ENCODE data around the gene MYD88.

DNA sequence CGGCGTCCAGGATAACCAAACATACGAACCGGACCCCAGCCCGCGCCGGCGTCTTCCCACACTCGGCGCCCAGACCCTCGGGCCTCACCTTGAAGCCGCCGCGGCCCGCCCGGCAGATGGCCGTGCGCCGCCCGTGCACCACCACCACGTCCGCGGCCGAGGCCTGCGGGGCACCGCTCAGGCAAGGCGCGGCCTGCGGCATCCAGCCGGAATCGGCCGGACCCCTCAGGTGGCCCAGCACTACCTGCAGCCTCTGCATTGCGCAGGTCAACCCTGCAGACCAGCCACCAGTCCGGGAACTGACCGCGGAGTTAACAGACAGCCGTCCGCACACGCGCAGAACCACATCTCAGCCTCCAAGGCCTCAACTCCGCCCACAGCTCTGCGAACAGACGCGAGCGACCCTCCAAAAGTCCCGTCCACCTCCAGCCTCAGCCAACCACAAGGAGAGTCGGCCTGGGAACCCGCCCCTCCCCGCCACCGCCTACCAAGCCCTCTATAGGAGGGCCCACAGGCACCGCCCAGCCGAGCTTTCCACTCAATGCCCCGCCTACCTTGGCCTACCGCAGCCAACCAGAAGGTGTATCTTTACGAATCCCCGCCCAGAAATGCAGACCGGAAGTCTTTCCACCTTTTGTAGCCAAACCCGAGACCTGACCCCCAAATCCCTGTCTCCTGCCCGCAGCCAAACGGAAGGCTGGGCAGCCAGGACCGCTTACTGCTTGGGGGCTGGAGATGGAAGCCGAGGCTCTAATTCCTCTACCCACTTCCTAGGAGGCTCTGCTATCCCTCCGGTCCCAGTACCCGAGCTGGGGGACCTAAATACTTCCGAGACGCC lies 1.5 kb upstream of the MYD88 start, which contains the start of gene ACAA1:
- TF ChIP-seq, protein P1, sequence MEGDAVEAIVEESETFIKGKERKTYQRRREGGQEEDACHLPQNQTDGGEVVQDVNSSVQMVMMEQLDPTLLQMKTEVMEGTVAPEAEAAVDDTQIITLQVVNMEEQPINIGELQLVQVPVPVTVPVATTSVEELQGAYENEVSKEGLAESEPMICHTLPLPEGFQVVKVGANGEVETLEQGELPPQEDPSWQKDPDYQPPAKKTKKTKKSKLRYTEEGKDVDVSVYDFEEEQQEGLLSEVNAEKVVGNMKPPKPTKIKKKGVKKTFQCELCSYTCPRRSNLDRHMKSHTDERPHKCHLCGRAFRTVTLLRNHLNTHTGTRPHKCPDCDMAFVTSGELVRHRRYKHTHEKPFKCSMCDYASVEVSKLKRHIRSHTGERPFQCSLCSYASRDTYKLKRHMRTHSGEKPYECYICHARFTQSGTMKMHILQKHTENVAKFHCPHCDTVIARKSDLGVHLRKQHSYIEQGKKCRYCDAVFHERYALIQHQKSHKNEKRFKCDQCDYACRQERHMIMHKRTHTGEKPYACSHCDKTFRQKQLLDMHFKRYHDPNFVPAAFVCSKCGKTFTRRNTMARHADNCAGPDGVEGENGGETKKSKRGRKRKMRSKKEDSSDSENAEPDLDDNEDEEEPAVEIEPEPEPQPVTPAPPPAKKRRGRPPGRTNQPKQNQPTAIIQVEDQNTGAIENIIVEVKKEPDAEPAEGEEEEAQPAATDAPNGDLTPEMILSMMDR (conservative IDR thresholded peaks at IDR 0.05 in 1 of 2, IDR thresholded peaks at IDR 0.05 in 1 of 2; ENCODE audit: extremely low read depth in 1 of 2, insufficient read depth in 1 of 2, low read depth in 1 of 2, low read length in 2 of 2): peak in 1 of 2 donors; percentile 1
- no peak for TF ChIP-seq EZH2 (IDR thresholded peaks at IDR 0.05; ENCODE audit: borderline replicate concordance, low read length)
